HG03342 (cell line): Measurements from ENCODE around the gene STPG4.
"Not testable (repeated sequence)": the region's sequence is repeated elsewhere in the genome, so short reads cannot be mapped to it uniquely, and the experiment has no call there.

ENCODE experiments used
- ATAC-seq: cut with Tn5 transposase; IDR thresholded peaks from one replicate; pipeline ENCODE4 v1.9.1; 2021; ENCODE audit warnings: mild to moderate bottlenecking, moderate library complexity; ENCODE audit not compliant: unreplicated experiment

The STPG4 gene

DNA sequence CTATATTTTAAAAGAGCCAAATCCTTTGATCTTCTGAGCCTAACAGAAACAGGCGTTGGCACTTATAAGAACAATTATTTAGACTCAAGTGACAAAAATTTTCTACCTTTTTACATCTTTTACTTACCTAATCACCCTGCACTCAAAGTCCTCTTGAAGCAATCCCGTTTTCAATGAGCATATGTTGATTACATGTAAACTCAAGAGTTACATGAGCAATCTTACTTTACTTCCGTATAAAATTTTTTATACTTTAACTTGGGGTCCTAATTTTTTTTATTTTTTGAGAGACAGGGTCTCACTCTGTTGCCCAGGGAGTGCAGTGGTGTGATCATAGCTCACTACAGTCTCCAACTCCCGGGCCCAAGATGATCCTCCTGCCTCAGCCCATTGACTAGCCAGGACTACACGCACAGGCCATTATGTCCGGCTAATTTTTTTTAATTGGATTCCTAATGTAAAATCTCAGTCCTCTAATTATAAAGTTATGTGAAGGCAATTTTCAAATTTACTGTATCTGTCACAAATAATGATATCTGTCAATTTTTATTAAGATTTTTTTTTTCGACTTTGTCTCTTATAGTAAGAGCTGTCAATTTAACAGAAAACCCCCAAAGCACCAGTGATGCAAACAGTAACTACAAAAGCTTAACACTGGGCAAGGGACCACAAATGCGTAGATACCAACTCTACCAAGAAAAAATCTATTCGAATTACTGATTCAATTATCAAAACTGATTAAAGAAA, 19.1 kb upstream of the STPG4 start:
- no peak for ATAC-seq

DNA sequence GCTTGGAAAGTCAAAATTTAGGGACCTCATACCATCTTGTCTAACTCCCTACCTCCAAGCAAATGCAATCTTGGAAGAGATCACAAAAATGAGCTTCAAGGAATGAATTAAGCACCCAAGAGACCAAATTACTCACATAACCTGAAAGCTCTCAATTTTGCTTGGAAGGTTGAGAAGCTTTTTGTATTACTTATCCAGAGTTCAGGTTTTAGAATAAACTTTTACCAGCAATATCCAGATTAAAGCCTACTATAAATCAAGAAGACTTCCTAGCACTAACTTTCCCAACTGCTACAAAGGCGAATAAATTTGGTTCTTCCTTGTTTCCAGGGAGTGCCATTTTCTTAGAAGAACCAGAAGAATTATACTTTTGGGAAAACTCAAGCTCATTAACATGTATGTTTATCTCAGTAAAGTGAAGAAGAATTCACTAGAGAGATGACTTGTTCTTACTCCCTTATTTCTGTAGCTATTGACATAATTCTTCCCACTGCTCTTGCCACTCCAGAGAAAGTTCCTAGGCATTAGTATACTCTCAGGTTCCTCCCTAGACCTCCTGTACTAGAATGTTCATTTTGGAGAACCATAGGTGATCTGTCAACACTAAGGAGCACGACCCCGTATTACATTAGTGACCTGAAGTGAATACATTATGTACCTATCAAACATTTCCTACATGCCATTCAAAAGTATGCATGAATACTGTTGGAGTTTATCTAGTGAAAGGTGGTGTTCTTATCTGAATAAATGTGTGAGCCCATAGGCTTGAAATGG, 18.0 kb upstream of the STPG4 start:
- ATAC-seq, result no peak

GRCh38 chr2:47172156-47172921, 17.2 kb upstream of the STPG4 start:
- ATAC-seq, result no peak

- no peak for ATAC-seq
These were observed 14.7 kb upstream of the STPG4 start for GRCh38 chr2:47169784-47170183.

GRCh38 chr2:47168895-47169294, 13.8 kb upstream of the STPG4 start:
- not testable (repeated sequence) for ATAC-seq

- no peak for ATAC-seq
These were observed 12.0 kb upstream of the STPG4 start for GRCh38 chr2:47167149-47167548.

GRCh38 chr2:47165001-47165555, 10.0 kb upstream of the STPG4 start:
- no peak for ATAC-seq

DNA sequence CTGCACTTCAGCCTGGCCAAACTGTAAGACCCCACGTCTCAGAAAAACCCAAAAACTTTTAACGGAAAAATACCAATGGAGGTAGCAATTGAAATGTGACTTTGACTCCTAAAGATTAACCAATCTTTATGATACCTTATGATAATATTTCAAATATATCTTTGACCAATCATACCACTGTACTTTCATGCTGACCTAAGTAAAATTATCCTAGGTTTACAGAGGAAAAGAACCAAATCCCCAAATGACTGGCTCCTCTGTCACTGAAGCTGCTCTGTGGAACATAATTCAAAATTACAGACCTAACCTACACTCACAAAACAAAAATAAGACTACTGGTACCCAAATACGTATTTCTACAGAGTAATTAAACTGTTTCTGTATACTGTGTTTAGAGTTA, 7.7 kb upstream of the STPG4 start:
- ATAC-seq, result no peak

- ATAC-seq, result no peak
These were observed 6.4 kb upstream of the STPG4 start for GRCh38 chr2:47161475-47161874.

- no peak for ATAC-seq
These were observed 5.6 kb upstream of the STPG4 start for GRCh38 chr2:47160660-47161059.

DNA sequence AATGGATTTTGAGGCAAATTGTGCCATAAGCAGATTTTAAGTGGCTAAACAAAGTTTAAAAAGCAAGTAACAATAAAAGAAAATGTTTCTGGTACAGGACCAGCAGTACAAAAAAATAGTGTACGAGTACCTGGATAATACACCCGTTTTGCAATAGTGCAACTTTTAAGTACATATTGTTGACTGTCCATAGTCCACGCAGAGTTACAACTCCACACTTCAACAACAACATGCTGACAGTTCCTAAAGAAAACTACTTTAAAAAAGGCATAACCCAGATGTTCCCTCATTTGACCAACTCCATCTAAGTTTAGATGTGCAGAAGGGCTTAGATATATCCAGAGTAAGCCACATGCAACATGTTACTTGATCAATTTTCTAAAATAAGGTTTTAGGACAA, 5.1 kb upstream of the STPG4 start:
- no peak for ATAC-seq

DNA sequence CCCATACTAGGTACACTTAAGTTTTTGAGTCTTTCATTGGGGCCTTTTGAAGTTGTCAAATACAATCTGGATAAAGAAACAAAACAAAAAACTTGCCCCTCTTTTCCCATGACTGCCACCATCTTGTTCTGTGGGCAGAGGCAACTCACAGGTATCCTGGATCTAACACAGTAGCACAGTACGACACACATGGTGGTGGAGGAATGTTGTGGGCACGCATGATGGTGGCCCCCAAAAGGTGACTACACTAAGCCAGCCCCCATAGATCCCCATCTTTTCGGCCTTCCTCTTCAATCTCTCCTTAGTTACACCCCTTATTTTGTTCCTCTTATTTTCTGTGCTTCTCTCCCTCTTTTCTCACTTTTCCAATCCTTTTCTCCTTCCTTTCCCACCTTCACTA, 4.5 kb upstream of the STPG4 start:
- ATAC-seq, result no peak

GRCh38 chr2:47158576-47158975, 3.5 kb upstream of the STPG4 start:
- ATAC-seq, result no peak

- ATAC-seq, result no peak
These were observed 2.3 kb downstream of the STPG4 start for GRCh38 chr2:47152803-47153202.

DNA sequence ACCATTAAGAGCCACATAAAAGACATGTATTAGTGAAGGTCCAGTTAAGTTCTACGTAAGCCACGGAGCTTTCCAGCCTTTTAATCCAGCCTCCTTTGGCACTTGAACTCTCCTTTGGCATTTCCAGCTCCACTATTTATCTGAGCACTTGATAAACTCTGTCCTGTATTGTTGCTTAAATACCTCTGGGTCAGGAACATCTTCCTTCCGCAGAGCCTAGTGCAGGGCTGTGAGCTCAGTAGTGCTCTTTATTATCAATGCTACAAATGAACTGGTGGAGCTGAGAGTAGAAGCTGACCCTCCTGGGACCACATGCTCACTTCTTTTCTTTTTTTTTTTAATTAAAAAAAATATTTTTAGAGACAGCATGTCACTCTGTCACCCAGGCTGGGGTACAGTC, 4.9 kb downstream of the STPG4 start:
- ATAC-seq, result no peak

GRCh38 chr2:47147021-47147420, 8.1 kb downstream of the STPG4 start:
- no peak for ATAC-seq

GRCh38 chr2:47145466-47145865, 9.6 kb downstream of the STPG4 start:
- no peak for ATAC-seq

- ATAC-seq, result no peak
These were observed 13.6 kb downstream of the STPG4 start for GRCh38 chr2:47141520-47141919.

DNA sequence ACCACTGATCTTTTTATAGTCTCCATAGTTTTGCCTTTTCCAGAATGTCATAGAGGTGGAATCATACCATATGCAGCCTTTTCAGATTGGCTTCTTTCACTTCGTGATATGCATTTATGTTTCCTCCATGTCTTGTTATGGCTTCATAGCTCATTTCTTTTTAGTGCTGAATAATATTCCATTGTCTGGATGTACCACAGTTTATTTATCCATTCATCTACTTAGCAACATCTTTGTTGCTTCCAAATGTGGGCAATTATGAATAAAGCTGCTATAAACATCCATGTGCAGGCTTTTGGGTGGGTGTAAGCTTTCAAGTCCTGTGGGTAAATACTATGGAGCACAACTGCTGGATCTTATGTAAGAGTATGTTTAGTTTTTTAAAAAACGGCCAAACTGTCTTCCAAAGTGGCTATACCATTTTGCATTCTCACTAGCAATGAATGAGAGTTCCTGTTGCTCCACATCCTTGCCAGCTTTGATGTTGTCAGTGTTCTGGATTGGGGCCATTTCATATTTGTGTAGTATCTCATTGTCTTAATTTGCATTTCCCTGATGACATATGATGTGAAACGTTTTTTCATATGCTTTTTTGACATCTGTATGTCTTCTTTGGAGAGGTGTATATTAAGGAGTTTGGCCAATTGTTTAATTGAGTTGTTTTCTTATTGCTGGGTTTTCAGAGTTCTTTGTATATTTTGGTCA, 20.6 kb downstream of the STPG4 start:
- ATAC-seq, result no peak

DNA sequence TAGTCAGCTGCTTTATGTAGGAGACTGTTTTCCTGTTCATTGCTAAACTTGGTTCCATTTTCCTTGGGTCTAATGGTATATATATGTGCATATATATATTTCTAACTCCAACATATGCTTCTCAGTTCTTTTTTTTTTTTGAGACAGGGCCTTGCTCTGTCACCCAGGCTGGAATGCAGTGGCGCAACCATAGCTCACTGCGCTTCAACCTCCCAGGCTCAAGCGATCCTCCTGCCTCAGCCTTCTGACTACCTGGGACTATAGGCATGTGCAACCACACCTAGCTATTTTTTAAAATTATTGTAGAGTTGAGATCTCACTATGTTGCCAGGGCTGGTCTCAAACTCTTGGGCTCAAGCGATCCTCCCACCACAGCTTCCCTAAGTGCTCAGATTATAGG, 22.1 kb downstream of the STPG4 start:
- no peak for ATAC-seq

DNA sequence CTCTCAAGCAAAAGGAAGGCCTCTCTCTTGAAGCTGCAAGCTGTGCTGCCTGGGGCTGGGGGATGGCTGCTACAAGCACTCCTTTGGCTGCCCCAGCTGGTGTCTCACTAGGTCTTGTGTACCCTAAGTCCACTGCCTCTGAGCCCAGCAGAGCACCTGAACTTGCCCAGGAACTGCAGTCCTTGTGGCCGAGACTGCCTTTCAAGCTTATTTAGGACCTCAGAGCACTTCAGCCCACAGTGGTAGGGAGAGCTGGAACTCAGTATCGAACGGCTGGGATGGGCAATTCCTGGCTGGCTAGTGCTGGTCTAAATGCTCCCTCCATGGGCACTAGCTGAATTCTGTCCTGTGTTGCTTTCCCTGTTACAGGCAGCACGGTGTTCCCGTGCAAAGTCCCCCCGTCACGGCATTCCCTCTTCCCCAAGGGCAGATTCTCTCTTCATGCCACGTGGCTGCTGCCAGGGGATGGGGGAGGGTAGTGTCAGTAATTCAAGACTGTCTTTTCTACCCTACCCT, 25.9 kb downstream of the STPG4 start:
- ATAC-seq, result no peak
